ENCODE results near the gene DDIAS.

DNA sequence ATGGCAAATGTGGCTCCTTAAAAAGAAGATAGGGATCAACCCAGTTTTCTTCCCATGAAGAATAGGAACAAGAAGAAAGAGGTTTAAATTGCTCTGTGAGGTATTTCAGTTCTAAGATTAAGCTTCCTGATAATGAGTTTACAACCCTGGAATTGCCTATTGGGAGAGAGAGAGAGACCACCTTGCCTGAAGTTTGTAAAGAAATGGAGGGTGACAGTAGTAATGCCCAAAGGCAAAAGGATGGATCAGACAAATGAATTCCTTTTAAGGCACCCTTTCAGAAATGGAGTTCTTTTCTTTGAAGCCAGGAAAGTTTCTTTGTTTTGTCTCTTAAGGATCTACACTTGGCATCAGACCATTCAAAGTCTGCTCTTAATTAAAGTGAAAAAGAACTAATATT lies 74.3 kb downstream of the DDIAS start:
- TF ChIP-seq, protein P1, sequence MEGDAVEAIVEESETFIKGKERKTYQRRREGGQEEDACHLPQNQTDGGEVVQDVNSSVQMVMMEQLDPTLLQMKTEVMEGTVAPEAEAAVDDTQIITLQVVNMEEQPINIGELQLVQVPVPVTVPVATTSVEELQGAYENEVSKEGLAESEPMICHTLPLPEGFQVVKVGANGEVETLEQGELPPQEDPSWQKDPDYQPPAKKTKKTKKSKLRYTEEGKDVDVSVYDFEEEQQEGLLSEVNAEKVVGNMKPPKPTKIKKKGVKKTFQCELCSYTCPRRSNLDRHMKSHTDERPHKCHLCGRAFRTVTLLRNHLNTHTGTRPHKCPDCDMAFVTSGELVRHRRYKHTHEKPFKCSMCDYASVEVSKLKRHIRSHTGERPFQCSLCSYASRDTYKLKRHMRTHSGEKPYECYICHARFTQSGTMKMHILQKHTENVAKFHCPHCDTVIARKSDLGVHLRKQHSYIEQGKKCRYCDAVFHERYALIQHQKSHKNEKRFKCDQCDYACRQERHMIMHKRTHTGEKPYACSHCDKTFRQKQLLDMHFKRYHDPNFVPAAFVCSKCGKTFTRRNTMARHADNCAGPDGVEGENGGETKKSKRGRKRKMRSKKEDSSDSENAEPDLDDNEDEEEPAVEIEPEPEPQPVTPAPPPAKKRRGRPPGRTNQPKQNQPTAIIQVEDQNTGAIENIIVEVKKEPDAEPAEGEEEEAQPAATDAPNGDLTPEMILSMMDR (IDR thresholded peaks at IDR 0.05; ENCODE audit: poor library complexity, severe bottlenecking) = no peak
- TF ChIP-seq, protein P2, sequence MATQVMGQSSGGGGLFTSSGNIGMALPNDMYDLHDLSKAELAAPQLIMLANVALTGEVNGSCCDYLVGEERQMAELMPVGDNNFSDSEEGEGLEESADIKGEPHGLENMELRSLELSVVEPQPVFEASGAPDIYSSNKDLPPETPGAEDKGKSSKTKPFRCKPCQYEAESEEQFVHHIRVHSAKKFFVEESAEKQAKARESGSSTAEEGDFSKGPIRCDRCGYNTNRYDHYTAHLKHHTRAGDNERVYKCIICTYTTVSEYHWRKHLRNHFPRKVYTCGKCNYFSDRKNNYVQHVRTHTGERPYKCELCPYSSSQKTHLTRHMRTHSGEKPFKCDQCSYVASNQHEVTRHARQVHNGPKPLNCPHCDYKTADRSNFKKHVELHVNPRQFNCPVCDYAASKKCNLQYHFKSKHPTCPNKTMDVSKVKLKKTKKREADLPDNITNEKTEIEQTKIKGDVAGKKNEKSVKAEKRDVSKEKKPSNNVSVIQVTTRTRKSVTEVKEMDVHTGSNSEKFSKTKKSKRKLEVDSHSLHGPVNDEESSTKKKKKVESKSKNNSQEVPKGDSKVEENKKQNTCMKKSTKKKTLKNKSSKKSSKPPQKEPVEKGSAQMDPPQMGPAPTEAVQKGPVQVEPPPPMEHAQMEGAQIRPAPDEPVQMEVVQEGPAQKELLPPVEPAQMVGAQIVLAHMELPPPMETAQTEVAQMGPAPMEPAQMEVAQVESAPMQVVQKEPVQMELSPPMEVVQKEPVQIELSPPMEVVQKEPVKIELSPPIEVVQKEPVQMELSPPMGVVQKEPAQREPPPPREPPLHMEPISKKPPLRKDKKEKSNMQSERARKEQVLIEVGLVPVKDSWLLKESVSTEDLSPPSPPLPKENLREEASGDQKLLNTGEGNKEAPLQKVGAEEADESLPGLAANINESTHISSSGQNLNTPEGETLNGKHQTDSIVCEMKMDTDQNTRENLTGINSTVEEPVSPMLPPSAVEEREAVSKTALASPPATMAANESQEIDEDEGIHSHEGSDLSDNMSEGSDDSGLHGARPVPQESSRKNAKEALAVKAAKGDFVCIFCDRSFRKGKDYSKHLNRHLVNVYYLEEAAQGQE (IDR thresholded peaks at IDR 0.05; ENCODE audit: borderline replicate concordance) = no peak
- no peak for TF ChIP-seq TAF1 (IDR thresholded peaks at IDR 0.05; ENCODE audit: low read depth)
- TF ChIP-seq MXI1 (conservative IDR thresholded peaks at IDR 0.05; ENCODE audit: poor library complexity, severe bottlenecking) = no peak
- TF ChIP-seq POLR2AphosphoS5 (IDR thresholded peaks at IDR 0.05) = no peak
- TF ChIP-seq SMC3 (conservative IDR thresholded peaks at IDR 0.05; ENCODE audit: poor library complexity) = no peak
- no peak for TF ChIP-seq RAD21 (conservative IDR thresholded peaks at IDR 0.05)

All from neural cell (in vitro differentiated cells).